Hepatocyte (in vitro differentiated cells): ENCODE measurements around the gene SLC35G1. TPM values are rescaled to one million over a fixed set of nuclear protein-coding genes. Genes with fewer than 3 reads are reported as not detected.

Experiments
- DNase-seq: peaks from one replicate; pipeline ENCODE4 v3.0.0-alpha.2; 2016; ENCODE audit warnings: low spot score
- H2AFZ ChIP-seq: fragments of 200-600 bp; sonication (generic); 2 replicates; pipeline ENCODE4 v1.6.0; 2016; ENCODE audit warnings: antibody characterized with exemption, mild to moderate bottlenecking
- H3K27ac ChIP-seq: fragments of 200-600 bp; sonication (generic); 2 replicates; pipeline ENCODE4 v1.5.1; 2016; ENCODE audit warnings: mild to moderate bottlenecking
- H3K27me3 ChIP-seq: fragments of 200-600 bp; sonication (generic); 2 replicates; pipeline ENCODE4 v1.6.1; 2016
- H3K36me3 ChIP-seq: fragments of 200-600 bp; sonication (generic); replicated peaks from 2 replicates; pipeline ENCODE4 v1.5.1; 2016; ENCODE audit warnings: low read depth; ENCODE audit not compliant: insufficient read depth
- H3K4me1 ChIP-seq: fragments of 200-600 bp; sonication (generic); 2 replicates; pipeline ENCODE4 v1.5.1; 2016; ENCODE audit warnings: mild to moderate bottlenecking, moderate library complexity; ENCODE audit not compliant: insufficient read depth
- H3K4me2 ChIP-seq: fragments of 200-600 bp; sonication (generic); 2 replicates; pipeline ENCODE4 v1.6.0; 2016
- H3K4me3 ChIP-seq: fragments of 200-600 bp; sonication (generic); 2 replicates; pipeline ENCODE4 v1.5.1; 2016; ENCODE audit warnings: mild to moderate bottlenecking
- H3K79me2 ChIP-seq: fragments of 200-600 bp; sonication (generic); 2 replicates; pipeline ENCODE4 v1.6.0; 2017; ENCODE audit warnings: mild to moderate bottlenecking
- H3K9me2 ChIP-seq: fragments of 200-600 bp; sonication (generic); replicated peaks from 2 replicates; pipeline ENCODE4 v1.6.0; 2017; ENCODE audit warnings: mild to moderate bottlenecking; ENCODE audit not compliant: insufficient read depth
- H3K9me3 ChIP-seq: fragments of 200-600 bp; sonication (generic); 2 replicates; pipeline ENCODE4 v1.5.1; 2016; ENCODE audit warnings: low read depth, mild to moderate bottlenecking
- H4K20me1 ChIP-seq: fragments of 200-600 bp; sonication (generic); 2 replicates; pipeline ENCODE4 v1.6.0; 2016; ENCODE audit warnings: mild to moderate bottlenecking; ENCODE audit not compliant: insufficient read depth, poor library complexity, severe bottlenecking
- EZH2 ChIP-seq: fragments of 200-600 bp; sonication (generic); IDR thresholded peaks from 2 replicates; pipeline ENCODE4 v1.6.1; 2016; ENCODE audit warnings: antibody characterized with exemption, mild to moderate bottlenecking, borderline replicate concordance
- EZH2phosphoT487 ChIP-seq: fragments of 200-600 bp; sonication (generic); IDR thresholded peaks from one replicate; pipeline ENCODE4 v1.6.1; 2018; ENCODE audit warnings: antibody characterized with exemption, mild to moderate bottlenecking, low read depth, moderate library complexity; ENCODE audit not compliant: unreplicated experiment, severe bottlenecking
- whole genome bisulfite sequencing: methylation state at CpG from one replicate; pipeline ENCODE4 v1.1.6; 2016; ENCODE audit warnings: low lambda C conversion rate; ENCODE audit errors: missing lambda C conversion rate; 5-methylcytosine and 5-hydroxymethylcytosine counted together
- polyA plus RNA-seq: library from polyadenylated mRNA; unstranded; fragments of >200 nt; fragmentation: Nextera tagmentation; extraction: Ambion mirVana; gene quantifications from 2 replicates; pipeline ENCODE4 v1.2.1, GENCODE V29; 2016
- total RNA-seq: library from RNA; depleted of rRNA; stranded (reverse); fragments of >200 nt; gene quantifications from 2 replicates; pipeline ENCODE4 v1.2.3, GENCODE V29; 2014
- TF ChIP-seq, protein P1 (sequence below): fragments of 200-600 bp; sonication (generic); IDR thresholded peaks from 2 replicates; pipeline ENCODE4 v1.5.1; 2016; ENCODE audit warnings: antibody characterized with exemption, mild to moderate bottlenecking; ENCODE audit not compliant: poor library complexity

Gene SLC35G1
- total and polyA plus RNA-seq, 2 experiments from 2014 or later, result 12.7 to 19.1 TPM

DNA sequence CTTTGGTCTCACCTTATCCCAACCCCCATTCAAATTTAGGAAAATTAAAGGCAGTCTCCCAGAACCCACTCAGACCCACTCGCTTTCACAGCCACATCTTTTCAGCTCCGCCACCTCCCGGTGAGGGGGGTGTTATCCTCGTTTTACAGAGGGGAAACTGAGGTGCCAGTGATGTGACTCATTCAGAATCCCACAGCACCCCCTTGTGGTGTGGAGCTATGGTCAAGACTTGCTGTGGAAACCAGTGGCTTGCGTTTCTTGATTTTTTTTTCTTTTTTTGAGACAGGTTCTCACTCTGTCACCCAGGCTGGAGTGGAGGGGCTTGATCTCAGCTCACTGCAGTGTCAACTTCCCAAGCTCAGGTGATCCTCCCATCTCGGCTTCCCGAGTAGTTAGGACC lies 27.6 kb downstream of the SLC35G1 start:
- Histone ChIP-seq H2AFZ (no peak overlapping the region), H3K9me2 (no peaks in the 10 kb centered on the region), H3K27ac (no peak overlapping the region), H3K4me2 (no peak overlapping the region), H3K36me3 (no peaks in the 10 kb centered on the region), H3K4me3 (no peak overlapping the region), H3K79me2 (no peaks in the 10 kb centered on the region), H3K27me3 (no peaks in the 10 kb centered on the region), H4K20me1 (no peaks in the 10 kb centered on the region), H3K4me1 (peaks cover 5% of the 10 kb centered on the region), H3K9me3 (no peaks in the 10 kb centered on the region)
- 84% methylated on average over 7 of the region's 7 CpGs for WGBS
- no peak for TF ChIP-seq EZH2phosphoT487
- TF ChIP-seq, protein P1, sequence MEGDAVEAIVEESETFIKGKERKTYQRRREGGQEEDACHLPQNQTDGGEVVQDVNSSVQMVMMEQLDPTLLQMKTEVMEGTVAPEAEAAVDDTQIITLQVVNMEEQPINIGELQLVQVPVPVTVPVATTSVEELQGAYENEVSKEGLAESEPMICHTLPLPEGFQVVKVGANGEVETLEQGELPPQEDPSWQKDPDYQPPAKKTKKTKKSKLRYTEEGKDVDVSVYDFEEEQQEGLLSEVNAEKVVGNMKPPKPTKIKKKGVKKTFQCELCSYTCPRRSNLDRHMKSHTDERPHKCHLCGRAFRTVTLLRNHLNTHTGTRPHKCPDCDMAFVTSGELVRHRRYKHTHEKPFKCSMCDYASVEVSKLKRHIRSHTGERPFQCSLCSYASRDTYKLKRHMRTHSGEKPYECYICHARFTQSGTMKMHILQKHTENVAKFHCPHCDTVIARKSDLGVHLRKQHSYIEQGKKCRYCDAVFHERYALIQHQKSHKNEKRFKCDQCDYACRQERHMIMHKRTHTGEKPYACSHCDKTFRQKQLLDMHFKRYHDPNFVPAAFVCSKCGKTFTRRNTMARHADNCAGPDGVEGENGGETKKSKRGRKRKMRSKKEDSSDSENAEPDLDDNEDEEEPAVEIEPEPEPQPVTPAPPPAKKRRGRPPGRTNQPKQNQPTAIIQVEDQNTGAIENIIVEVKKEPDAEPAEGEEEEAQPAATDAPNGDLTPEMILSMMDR, result peak; percentile 38
- DNase-seq, result no peak

DNA sequence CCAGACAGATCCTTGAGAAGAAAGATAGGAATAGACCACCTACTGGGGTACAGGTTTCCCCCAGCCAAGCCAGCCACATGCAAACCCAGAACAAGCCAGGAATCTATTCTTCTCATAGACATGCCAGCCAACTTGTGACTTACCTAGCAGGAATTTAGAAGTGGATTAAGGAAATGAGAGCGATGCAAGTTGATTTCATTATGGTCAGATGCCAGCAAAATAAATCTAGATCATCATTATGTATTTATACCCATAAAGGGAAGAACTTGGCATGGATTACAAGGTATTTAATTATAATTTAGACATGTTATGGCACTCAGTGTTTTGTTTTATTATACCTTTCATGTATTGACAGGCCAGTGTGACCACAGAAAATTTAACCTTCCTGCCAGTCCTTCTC lies 32.8 kb downstream of the SLC35G1 start:
- no peak overlapping the region for H3K27ac ChIP-seq
- no peak overlapping the region for H3K4me3 ChIP-seq
- TF ChIP-seq EZH2phosphoT487 (no peak), EZH2 (no peak)
- TF ChIP-seq, protein P1, result no peak
- no peaks in the 10 kb centered on the region for H3K4me1 ChIP-seq
- no peak for DNase-seq
- H3K27me3 ChIP-seq, result no peaks in the 10 kb centered on the region
- H3K9me2 ChIP-seq, result no peaks in the 10 kb centered on the region
- H3K36me3 ChIP-seq, result no peaks in the 10 kb centered on the region
- no peak overlapping the region for H2AFZ ChIP-seq
- no peaks in the 10 kb centered on the region for H3K9me3 ChIP-seq
- 100% methylated on average over 1 of the region's 1 CpG for WGBS
- no peak overlapping the region for H3K4me2 ChIP-seq
- no peaks in the 10 kb centered on the region for H4K20me1 ChIP-seq
- H3K79me2 ChIP-seq, result no peaks in the 10 kb centered on the region

DNA sequence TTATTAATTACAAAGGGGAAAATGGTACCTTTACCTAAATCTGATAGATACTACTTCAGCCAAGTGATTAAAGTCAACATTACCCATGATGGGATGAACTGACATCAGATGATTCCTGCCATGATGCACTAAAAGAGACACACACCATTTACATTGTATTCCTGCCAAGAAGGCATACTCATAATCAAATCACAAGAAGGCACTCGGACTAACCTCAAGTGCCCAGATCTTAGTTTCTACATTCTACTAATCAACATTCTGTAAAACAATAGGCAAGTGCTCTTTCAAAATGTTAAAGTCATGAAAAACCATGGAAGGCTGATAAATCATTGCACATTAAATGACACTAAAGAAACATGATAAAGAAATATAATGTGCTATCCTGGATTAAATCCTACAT lies 44.4 kb downstream of the SLC35G1 start:
- TF ChIP-seq EZH2phosphoT487 (no peak), EZH2 (no peak)
- TF ChIP-seq, protein P1, result no peak
- no peaks in the 10 kb centered on the region for H3K27me3 ChIP-seq
- no peaks in the 10 kb centered on the region for H3K4me1 ChIP-seq
- H3K79me2 ChIP-seq, result no peaks in the 10 kb centered on the region
- no peaks in the 10 kb centered on the region for H4K20me1 ChIP-seq
- no peaks in the 10 kb centered on the region for H3K9me3 ChIP-seq
- no peak overlapping the region for H2AFZ ChIP-seq
- H3K36me3 ChIP-seq, result no peaks in the 10 kb centered on the region
- no peak overlapping the region for H3K27ac ChIP-seq
- DNase-seq, result no peak
- 89% methylated on average over 1 of the region's 1 CpG for WGBS
- no peaks in the 10 kb centered on the region for H3K9me2 ChIP-seq
- H3K4me3 ChIP-seq, result no peak overlapping the region
- no peak overlapping the region for H3K4me2 ChIP-seq

DNA sequence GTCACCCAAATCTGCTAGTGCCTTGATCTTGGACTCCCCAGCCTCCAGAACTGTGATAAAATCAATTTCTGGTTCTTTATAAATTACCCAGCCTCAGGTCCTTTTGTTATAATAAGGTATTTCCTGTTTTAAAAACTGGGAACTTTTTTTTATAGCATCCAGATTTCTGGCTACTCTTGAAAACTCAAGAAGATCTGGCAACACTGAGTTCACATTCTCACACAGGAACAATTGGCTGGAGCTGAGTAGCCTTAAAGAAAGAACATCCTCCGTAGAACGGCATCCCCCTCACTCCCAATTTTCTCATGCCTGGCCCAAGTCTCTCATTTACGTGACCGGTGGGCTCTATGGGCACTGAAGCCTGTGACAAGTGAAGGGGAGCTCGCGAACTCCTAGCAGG lies 47.1 kb downstream of the SLC35G1 start:
- Histone ChIP-seq H3K27ac (no peak overlapping the region), H3K4me1 (peaks cover 6% of the 10 kb centered on the region), H4K20me1 (no peaks in the 10 kb centered on the region), H3K79me2 (no peaks in the 10 kb centered on the region), H3K9me3 (no peaks in the 10 kb centered on the region), H3K9me2 (no peaks in the 10 kb centered on the region), H3K27me3 (no peaks in the 10 kb centered on the region), H3K4me3 (no peak overlapping the region), H2AFZ (no peak overlapping the region), H3K36me3 (no peaks in the 10 kb centered on the region), H3K4me2 (no peak overlapping the region)
- no peak for TF ChIP-seq EZH2phosphoT487
- no peak for TF ChIP-seq EZH2
- TF ChIP-seq, protein P1, result no peak
- no peak for DNase-seq
- 94% methylated on average over 6 of the region's 6 CpGs for WGBS
